Neural cell (in vitro differentiated cells): ENCODE data around the gene NEK6.

Experiments
- EZH2 ChIP-seq: fragments of 200-600, 300-800 bp; shearing (Covaris generic), sonication (generic); IDR thresholded peaks from 2 replicates; pipeline ENCODE4 v1.6.1; 2014; ENCODE audit warnings: antibody characterized with exemption, low read length, borderline replicate concordance, mild to moderate bottlenecking; ENCODE audit not compliant: insufficient read depth, poor library complexity, severe bottlenecking
- TF ChIP-seq, protein P1 (sequence below): fragments of 450-650 bp; IDR thresholded peaks from 2 replicates; pipeline ENCODE4 v1.5.1; 2014; ENCODE audit warnings: antibody characterized with exemption, mild to moderate bottlenecking, moderate library complexity; ENCODE audit not compliant: poor library complexity, severe bottlenecking

DNA sequence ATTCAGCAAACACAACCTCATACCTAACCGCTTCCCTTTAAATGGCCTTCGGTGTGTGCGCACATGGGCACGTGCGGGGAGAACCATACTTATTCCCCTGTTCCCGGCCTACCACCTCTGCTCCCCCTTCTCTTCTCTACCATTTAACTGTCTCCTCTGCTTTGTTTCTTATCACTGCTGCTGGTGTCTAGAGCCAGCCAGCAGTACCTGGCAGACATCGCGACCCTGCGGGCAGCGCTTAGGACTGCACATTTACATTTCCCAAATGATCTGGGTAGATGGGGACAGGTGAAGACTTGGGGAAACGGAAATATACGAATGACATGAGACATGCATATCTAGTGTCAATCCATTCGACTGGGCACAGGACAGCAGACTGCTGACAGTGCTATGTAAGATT, 100.9 kb downstream of the NEK6 start:
- no peak for TF ChIP-seq EZH2
- TF ChIP-seq, protein P1, sequence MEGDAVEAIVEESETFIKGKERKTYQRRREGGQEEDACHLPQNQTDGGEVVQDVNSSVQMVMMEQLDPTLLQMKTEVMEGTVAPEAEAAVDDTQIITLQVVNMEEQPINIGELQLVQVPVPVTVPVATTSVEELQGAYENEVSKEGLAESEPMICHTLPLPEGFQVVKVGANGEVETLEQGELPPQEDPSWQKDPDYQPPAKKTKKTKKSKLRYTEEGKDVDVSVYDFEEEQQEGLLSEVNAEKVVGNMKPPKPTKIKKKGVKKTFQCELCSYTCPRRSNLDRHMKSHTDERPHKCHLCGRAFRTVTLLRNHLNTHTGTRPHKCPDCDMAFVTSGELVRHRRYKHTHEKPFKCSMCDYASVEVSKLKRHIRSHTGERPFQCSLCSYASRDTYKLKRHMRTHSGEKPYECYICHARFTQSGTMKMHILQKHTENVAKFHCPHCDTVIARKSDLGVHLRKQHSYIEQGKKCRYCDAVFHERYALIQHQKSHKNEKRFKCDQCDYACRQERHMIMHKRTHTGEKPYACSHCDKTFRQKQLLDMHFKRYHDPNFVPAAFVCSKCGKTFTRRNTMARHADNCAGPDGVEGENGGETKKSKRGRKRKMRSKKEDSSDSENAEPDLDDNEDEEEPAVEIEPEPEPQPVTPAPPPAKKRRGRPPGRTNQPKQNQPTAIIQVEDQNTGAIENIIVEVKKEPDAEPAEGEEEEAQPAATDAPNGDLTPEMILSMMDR, result no peak
